Measurements from ENCODE around the gene ELMO1.
A peak's percentile ranks its signal among the peaks of the same experiment; 100 is the strongest.

ELMO1 gene

DNA sequence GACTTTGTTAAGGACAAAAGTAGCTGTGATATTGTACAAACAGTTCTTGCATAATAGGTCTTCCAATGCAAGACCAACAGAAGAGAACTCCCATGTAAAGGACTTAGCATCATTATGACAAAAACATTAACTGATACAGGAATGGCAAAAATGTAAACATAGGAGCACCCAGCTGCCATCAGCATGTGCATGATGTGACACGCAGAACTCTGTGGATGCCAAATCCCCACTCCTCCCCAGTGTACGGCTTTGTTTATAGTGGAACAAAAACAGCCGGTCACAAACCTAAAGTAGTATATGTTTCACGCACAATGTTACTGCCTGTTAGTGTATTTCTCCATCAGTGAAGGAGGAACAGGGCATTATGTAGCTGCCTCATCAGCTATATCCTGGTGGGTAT, 408.3 kb downstream of the ELMO1 start:
- Histone ChIP-seq H3K4me1 (ENCODE audit: control insufficient read depth, insufficient read depth, low read length, unreplicated experiment) (no peaks in the 10 kb centered on the region), H3K27me3 (ENCODE audit: insufficient read depth, low read length) (no peaks in the 10 kb centered on the region), H2AFZ (ENCODE audit: low read length, unreplicated experiment) (no peak overlapping the region), H3K4me3 (ENCODE audit: low read depth, low read length) (no peak overlapping the region), H3K79me2 (ENCODE audit: control insufficient read depth, insufficient read depth, low read length, unreplicated experiment) (no peaks in the 10 kb centered on the region), H3K36me3 (ENCODE audit: insufficient read depth, low read length) (no peaks in the 10 kb centered on the region), H3K27ac (ENCODE audit: low read depth, low read length) (no peak overlapping the region)

DNA sequence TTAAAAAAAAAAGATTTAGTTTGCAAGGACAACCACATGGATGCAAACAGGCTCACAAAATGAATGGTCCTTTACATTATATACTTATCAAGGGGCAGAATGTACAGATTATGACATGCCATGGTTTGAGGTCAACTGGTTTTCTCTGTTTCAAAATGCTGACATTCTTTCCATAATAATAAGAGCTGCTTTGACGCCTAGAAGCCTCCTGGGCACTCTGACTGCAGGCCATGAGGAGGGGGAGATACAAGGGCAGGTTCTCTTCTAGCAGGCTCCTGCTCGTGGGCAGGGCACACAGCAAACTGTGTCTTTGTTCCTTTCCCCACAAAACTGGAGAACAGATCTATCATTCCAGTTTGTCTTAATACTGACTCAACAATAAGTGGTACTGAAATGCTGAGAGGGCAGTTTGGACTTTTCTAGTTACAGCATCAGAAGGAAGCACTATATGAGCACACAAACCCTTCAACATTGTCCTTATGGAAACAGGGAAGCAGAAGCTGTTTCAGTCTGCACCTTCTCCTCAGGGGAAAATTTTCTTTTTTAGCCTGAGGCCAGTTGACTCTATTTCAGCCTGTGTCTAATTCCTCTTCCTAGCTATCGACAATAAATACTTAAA, 409.4 kb downstream of the ELMO1 start:
- no peaks in the 10 kb centered on the region for H3K36me3 ChIP-seq (ENCODE audit: insufficient read depth, low read length)
- H3K79me2 ChIP-seq (ENCODE audit: control insufficient read depth, insufficient read depth, low read length, unreplicated experiment), result no peaks in the 10 kb centered on the region
- H3K4me3 ChIP-seq (ENCODE audit: low read depth, low read length), result no peak overlapping the region
- H3K27me3 ChIP-seq (ENCODE audit: insufficient read depth, low read length), result no peaks in the 10 kb centered on the region
- H3K27ac ChIP-seq (ENCODE audit: low read depth, low read length), result no peak overlapping the region
- no peaks in the 10 kb centered on the region for H3K4me1 ChIP-seq (ENCODE audit: control insufficient read depth, insufficient read depth, low read length, unreplicated experiment)
- no peak overlapping the region for H2AFZ ChIP-seq (ENCODE audit: low read length, unreplicated experiment)

DNA sequence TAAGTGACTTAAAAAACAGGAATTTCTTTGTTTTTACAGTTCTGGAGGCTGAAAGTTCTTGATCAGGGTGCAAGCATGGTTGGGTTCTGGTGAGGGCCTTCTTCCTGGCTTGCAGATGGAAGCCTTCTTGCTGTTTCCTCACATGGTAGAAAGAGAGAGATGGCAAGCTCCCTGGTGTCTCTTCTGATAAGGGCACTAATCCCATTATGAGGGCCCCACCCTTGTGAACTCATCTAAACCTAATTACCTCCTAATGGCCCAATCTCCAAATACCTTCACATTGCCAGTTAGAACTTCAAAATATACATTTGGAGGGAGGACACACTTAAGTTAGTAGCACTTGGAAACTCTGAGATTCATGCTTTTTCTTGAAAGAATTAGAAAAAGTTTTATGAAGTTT, 410.0 kb downstream of the ELMO1 start:
- no peak overlapping the region for H3K27ac ChIP-seq (ENCODE audit: low read depth, low read length)
- H3K36me3 ChIP-seq (ENCODE audit: insufficient read depth, low read length), result no peaks in the 10 kb centered on the region
- no peaks in the 10 kb centered on the region for H3K4me1 ChIP-seq (ENCODE audit: control insufficient read depth, insufficient read depth, low read length, unreplicated experiment)
- no peak overlapping the region for H2AFZ ChIP-seq (ENCODE audit: low read length, unreplicated experiment)
- no peaks in the 10 kb centered on the region for H3K79me2 ChIP-seq (ENCODE audit: control insufficient read depth, insufficient read depth, low read length, unreplicated experiment)
- H3K27me3 ChIP-seq (ENCODE audit: insufficient read depth, low read length), result no peaks in the 10 kb centered on the region
- no peak overlapping the region for H3K4me3 ChIP-seq (ENCODE audit: low read depth, low read length)

DNA sequence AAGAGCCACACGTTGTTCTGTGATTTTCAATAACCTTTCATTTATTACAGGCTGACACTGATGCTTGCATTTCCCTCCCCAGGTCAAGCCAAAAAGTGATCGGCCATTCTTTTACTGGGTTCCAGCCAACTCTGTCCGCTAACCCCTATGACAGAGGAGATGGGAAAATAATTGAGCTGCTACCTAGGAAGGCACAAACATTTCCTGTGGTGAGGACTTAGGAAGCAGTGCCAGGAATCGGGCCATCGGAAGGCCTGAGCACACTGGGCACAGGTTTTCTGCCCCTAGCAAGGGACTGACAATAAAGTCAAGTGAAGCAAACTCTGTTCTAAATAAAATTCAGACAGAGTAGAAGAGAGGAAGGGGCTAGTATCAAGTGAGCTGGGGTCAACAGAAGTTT, 411.4 kb downstream of the ELMO1 start:
- Histone ChIP-seq H2AFZ (ENCODE audit: low read length, unreplicated experiment) (no peak overlapping the region), H3K27ac (ENCODE audit: low read depth, low read length) (no peak overlapping the region), H3K27me3 (ENCODE audit: insufficient read depth, low read length) (no peaks in the 10 kb centered on the region), H3K4me1 (ENCODE audit: control insufficient read depth, insufficient read depth, low read length, unreplicated experiment) (peaks cover 5% of the 10 kb centered on the region), H3K36me3 (ENCODE audit: insufficient read depth, low read length) (no peaks in the 10 kb centered on the region), H3K4me3 (ENCODE audit: low read depth, low read length) (no peak overlapping the region), H3K79me2 (ENCODE audit: control insufficient read depth, insufficient read depth, low read length, unreplicated experiment) (no peaks in the 10 kb centered on the region)

DNA sequence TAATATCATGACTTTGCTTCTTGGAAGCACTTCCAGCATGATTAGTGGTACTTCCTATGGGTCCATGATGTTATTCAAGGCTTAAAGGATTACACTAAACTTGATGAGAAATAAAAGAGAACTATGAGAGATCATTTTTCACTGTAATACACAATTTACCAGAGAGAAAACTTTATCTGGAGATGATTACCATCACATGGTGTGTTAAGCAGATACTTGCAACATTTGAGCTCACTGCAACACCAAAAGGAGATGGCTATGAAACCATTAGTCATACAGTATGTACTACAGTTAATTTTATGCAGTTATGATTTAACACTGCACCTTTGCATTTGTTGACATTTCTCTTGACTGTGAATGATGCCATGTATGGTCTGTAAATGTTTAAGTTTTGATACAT, 413.0 kb downstream of the ELMO1 start:
- H3K79me2 ChIP-seq (ENCODE audit: control insufficient read depth, insufficient read depth, low read length, unreplicated experiment), result no peaks in the 10 kb centered on the region
- H3K36me3 ChIP-seq (ENCODE audit: insufficient read depth, low read length), result no peaks in the 10 kb centered on the region
- H2AFZ ChIP-seq (ENCODE audit: low read length, unreplicated experiment), result no peak overlapping the region
- no peak overlapping the region for H3K27ac ChIP-seq (ENCODE audit: low read depth, low read length)
- peaks cover 19% of the 10 kb centered on the region for H3K4me1 ChIP-seq (ENCODE audit: control insufficient read depth, insufficient read depth, low read length, unreplicated experiment)
- H3K4me3 ChIP-seq (ENCODE audit: low read depth, low read length), result no peak overlapping the region
- H3K27me3 ChIP-seq (ENCODE audit: insufficient read depth, low read length), result no peaks in the 10 kb centered on the region

DNA sequence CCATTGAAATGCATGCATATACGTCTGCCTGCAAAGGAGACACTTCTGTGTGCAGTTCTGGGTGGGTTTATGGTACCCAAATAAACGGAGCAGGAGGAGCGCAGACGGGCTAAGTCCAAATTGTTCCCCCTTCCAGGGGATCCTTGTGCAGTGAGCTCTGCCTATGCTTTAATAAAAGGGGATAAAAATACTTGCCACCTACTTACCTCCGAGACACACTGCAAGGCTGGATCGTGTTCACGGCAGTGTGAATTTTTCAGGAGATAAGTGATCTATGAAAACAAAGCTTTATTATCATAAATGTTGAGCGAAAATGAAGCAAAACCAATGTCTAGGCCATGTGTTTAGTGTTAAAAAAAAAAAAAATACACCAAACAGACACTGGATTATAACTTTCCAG, 415.5 kb downstream of the ELMO1 start:
- Histone ChIP-seq H3K79me2 (ENCODE audit: control insufficient read depth, insufficient read depth, low read length, unreplicated experiment) (no peaks in the 10 kb centered on the region), H3K4me1 (ENCODE audit: control insufficient read depth, insufficient read depth, low read length, unreplicated experiment) (peaks cover 24% of the 10 kb centered on the region), H3K27me3 (ENCODE audit: insufficient read depth, low read length) (no peaks in the 10 kb centered on the region), H3K4me3 (ENCODE audit: low read depth, low read length) (no peak overlapping the region), H3K27ac (ENCODE audit: low read depth, low read length) (no peak overlapping the region), H2AFZ (ENCODE audit: low read length, unreplicated experiment) (no peak overlapping the region), H3K36me3 (ENCODE audit: insufficient read depth, low read length) (no peaks in the 10 kb centered on the region)

DNA sequence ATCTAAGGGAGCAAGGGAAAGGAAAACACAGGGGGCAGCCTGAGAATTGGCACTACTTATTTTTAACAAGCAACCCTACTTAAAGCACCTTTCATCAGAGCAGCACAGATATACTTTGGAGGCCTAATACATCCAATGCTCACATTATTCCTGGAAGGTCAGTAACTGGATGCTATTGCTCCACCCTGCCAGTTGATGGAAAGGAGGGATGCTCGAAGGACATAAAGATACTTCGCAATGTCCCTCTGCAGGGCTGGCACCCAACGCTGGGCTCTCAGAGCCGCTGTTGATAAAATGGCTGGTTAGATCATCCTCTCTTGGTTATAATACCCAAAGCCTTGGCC, 416.4 kb downstream of the ELMO1 start:
- Histone ChIP-seq H2AFZ (ENCODE audit: low read length, unreplicated experiment) (no peak overlapping the region), H3K36me3 (ENCODE audit: insufficient read depth, low read length) (no peaks in the 10 kb centered on the region), H3K4me3 (ENCODE audit: low read depth, low read length) (no peak overlapping the region), H3K27me3 (ENCODE audit: insufficient read depth, low read length) (no peaks in the 10 kb centered on the region), H3K27ac (ENCODE audit: low read depth, low read length) (peak overlapping the region; percentile 24; the same call in 1 of the 2 replicates), H3K4me1 (ENCODE audit: control insufficient read depth, insufficient read depth, low read length, unreplicated experiment) (peaks cover 24% of the 10 kb centered on the region), H3K79me2 (ENCODE audit: control insufficient read depth, insufficient read depth, low read length, unreplicated experiment) (no peaks in the 10 kb centered on the region)

DNA sequence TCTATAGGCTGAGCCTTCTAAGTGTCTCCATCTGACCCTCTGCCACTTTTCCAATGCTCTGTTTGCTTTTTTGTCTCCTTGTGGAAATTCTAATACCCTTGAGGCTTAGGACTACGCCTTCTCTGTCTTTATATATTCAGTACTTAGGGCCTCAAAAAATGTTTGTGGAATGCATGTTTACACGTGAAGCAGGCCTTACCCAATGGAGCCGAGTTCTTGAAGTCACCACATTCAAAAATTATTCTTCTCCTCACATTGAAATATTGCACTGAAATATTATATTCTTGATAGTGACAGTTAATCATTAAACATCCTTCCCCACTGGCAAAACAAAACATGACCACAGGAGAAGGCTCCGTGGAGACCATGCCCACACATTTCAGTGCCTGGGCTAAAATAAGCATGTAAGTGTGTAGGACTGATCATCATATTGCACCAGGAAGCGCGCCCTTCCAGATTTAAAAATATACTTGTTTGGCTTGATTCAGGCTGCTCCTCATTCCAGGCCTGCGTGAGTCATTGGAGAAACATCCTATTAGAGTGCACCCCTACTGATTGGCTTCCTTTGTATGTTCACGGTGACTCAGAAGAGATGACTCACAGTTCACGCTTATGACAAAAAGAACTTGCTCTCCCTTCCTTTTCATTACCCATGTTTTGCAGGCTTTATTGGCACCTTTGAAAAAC, 416.9 kb downstream of the ELMO1 start:
- Histone ChIP-seq H3K36me3 (ENCODE audit: insufficient read depth, low read length) (no peaks in the 10 kb centered on the region), H3K4me1 (ENCODE audit: control insufficient read depth, insufficient read depth, low read length, unreplicated experiment) (peaks cover 24% of the 10 kb centered on the region), H3K27ac (ENCODE audit: low read depth, low read length) (peak overlapping the region; percentile 71), H3K4me3 (ENCODE audit: low read depth, low read length) (no peak overlapping the region; the same call in 1 of the 2 replicates), H3K27me3 (ENCODE audit: insufficient read depth, low read length) (peaks cover 5% of the 10 kb centered on the region; the same call in 1 of the 2 replicates), H2AFZ (ENCODE audit: low read length, unreplicated experiment) (peak overlapping the region; percentile 27), H3K79me2 (ENCODE audit: control insufficient read depth, insufficient read depth, low read length, unreplicated experiment) (no peaks in the 10 kb centered on the region)

DNA sequence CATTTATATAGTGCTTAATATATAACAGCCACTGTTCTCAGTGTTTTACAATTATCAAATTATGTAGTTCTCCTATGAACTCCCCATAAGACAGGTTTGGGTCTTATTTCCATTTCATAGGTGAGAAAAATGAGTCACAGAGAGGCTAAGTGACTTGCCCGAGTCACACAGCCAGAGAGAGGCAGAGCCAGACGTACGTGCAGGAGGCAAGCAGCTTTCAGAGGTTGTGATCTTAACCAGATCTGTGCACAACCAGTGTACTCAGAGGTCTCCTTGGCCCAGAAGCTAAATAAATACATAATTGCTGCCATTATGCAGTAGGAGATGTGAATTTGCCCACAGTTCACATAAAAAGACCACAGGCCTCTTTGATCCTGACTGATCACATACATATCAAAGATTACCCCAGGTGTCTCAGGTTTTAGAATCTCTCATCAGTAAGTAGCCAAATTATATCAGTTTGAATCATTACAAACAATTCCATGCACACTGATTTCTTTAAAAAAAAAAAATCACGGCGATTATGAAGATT, 419.7 kb downstream of the ELMO1 start:
- Histone ChIP-seq H3K27me3 (ENCODE audit: insufficient read depth, low read length) (peaks cover 12% of the 10 kb centered on the region; the same call in 1 of the 2 replicates), H3K79me2 (ENCODE audit: control insufficient read depth, insufficient read depth, low read length, unreplicated experiment) (no peaks in the 10 kb centered on the region), H2AFZ (ENCODE audit: low read length, unreplicated experiment) (no peak overlapping the region), H3K36me3 (ENCODE audit: insufficient read depth, low read length) (no peaks in the 10 kb centered on the region), H3K27ac (ENCODE audit: low read depth, low read length) (no peak overlapping the region), H3K4me3 (ENCODE audit: low read depth, low read length) (no peak overlapping the region), H3K4me1 (ENCODE audit: control insufficient read depth, insufficient read depth, low read length, unreplicated experiment) (peaks cover 24% of the 10 kb centered on the region)

DNA sequence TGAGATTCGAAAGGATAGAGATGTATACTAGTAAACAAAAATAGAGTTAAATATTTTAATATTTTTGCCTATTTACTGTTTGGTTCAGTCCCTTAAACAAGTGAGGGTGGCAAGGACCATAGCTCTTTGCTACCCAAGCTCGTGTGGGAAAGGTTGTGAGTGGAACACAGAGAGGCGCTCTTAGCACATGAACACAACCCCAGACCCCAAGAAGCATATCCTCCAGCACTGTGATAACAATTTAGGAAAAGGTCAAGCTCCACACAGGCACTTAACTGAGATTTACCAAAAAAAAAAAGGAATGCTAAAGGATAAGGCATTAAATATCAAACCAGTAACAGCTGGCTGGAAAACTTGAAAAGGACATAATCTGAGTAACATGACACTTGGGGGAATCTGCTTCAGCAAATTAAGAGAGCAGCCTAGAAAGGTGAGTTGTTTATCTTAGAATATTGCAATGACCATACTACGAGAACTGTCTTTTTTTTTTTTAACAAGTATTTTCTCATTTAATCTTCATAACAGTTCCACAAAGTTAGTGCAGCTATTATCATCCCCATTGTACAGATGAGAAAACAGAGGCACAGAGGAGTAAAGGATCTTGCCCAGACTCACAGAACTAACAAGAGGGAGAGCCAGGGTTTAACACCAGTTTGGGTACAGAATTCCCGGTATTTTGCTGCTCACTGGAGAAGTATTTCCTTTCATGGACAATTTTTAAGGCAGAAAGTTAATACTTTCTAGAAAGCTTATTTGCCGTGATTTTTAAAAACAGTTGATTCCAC, 420.9 kb downstream of the ELMO1 start:
- H2AFZ ChIP-seq (ENCODE audit: low read length, unreplicated experiment), result no peak overlapping the region
- H3K4me1 ChIP-seq (ENCODE audit: control insufficient read depth, insufficient read depth, low read length, unreplicated experiment), result peaks cover 23% of the 10 kb centered on the region
- H3K27ac ChIP-seq (ENCODE audit: low read depth, low read length), result no peak overlapping the region
- H3K27me3 ChIP-seq (ENCODE audit: insufficient read depth, low read length), result peaks cover 12% of the 10 kb centered on the region; the same call in 1 of the 2 replicates
- H3K36me3 ChIP-seq (ENCODE audit: insufficient read depth, low read length), result no peaks in the 10 kb centered on the region
- no peak overlapping the region for H3K4me3 ChIP-seq (ENCODE audit: low read depth, low read length)
- no peaks in the 10 kb centered on the region for H3K79me2 ChIP-seq (ENCODE audit: control insufficient read depth, insufficient read depth, low read length, unreplicated experiment)
